Mucosa of descending colon (tissue), 3 donors: ENCODE results near the gene MYLK. TPM values are rescaled to one million over a fixed set of nuclear protein-coding genes. Genes with fewer than 3 reads are reported as not detected.

Source experiments
- ATAC-seq: fragments of 200-7000 bp; cut with Tn5 transposase; one replicate; pipeline ENCODE4 v1.9.1; 2020; ENCODE audit warnings: mild to moderate bottlenecking, moderate library complexity
- DNase-seq, 3 donors: peaks; one replicate each; pipeline ENCODE4 v3.0.0-alpha.2; 2020
- H3K36me3 ChIP-seq: fragments of 200-600 bp; one replicate; pipeline ENCODE4 v1.8.0; 2021; ENCODE audit warnings: low read depth, mild to moderate bottlenecking
- H3K4me1 ChIP-seq: fragments of 200-600 bp; one replicate; pipeline ENCODE4 v1.8.0; 2021; ENCODE audit warnings: low read depth, mild to moderate bottlenecking
- H3K4me3 ChIP-seq: fragments of 200-600 bp; one replicate; pipeline ENCODE4 v1.8.0; 2021; ENCODE audit warnings: mild to moderate bottlenecking
- H3K9me3 ChIP-seq: fragments of 200-600 bp; one replicate; pipeline ENCODE4 v1.8.0; 2021; ENCODE audit warnings: mild to moderate bottlenecking
- CTCF ChIP-seq: fragments of 200-600 bp; IDR thresholded peaks from one replicate; pipeline ENCODE4 v1.8.0; 2022; ENCODE audit warnings: antibody characterized with exemption, mild to moderate bottlenecking
- intact Hi-C, 2 donors: fragments of 100-400 bp; cut with DNase I in 1 of 2; cut with micrococcal nuclease in 1 of 2; formaldehyde crosslinking; loops; one replicate each; pipeline versions ENCODE4 v1.11.0 to v1.11.1; 2022; cut with DNase I, micrococcal nuclease
- total RNA-seq, 3 donors: library from RNA; stranded (reverse); fragmentation: NEBNext Ultra II Directional in 2 of 3; extraction: Animal tissue kit (Norgen Biotek cat#: 25700) in 2 of 3; gene quantifications; one replicate each; pipeline versions ENCODE4 v1.2.1 to v1.2.4, GENCODE V29; 2021 to 2023
- donor health status: DM: no; HTN: no; CAD: no; lungs with moderate emphysema.
- donor health status: DM: no; HTN: no; CAD: no.
- donor health status: DM: no; HTN: yes; CAD: no.

Gene MYLK
- total RNA-seq, 3 donors from 2014 or later: 157 to 1,614 (median 175) TPM

GRCh38 chr3:123799544-123800361 lies 84.4 kb downstream of the MYLK start:
- H3K4me3 ChIP-seq: no peak overlapping the region
- no peaks in the 10 kb centered on the region for H3K4me1 ChIP-seq
- TF ChIP-seq CTCF: no peak
- ATAC-seq: peak; percentile 95
- no peaks in the 10 kb centered on the region for H3K9me3 ChIP-seq
- peak; percentile 57 to 70 (median 68) for DNase-seq
- H3K36me3 ChIP-seq: no peaks in the 10 kb centered on the region
- intact Hi-C loops: no loop called here

DNA sequence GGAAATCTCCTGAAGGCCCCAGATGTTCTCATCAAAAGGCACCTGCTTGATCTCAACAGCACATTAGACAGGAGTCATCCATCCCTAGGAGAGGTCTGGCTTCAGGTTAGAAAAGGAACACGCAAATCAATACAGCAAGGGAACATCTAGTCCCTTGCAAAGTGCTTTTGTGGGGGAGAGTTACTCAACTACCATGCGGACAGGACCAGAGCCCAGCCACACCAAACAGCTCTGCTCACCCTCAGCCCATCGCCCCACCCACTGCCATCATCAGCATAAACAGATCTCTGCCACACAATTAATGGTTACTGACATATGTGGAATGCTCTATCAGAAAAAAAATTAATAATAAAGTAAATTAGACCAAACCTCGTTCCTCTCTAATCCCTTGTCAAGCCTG lies 85.6 kb downstream of the MYLK start:
- TF ChIP-seq CTCF: no peak
- H3K4me3 ChIP-seq: no peak overlapping the region
- no peak for ATAC-seq
- intact Hi-C loops: no loop called here
- H3K9me3 ChIP-seq: no peaks in the 10 kb centered on the region
- no peaks in the 10 kb centered on the region for H3K4me1 ChIP-seq
- no peaks in the 10 kb centered on the region for H3K36me3 ChIP-seq
- no peak for DNase-seq

DNA sequence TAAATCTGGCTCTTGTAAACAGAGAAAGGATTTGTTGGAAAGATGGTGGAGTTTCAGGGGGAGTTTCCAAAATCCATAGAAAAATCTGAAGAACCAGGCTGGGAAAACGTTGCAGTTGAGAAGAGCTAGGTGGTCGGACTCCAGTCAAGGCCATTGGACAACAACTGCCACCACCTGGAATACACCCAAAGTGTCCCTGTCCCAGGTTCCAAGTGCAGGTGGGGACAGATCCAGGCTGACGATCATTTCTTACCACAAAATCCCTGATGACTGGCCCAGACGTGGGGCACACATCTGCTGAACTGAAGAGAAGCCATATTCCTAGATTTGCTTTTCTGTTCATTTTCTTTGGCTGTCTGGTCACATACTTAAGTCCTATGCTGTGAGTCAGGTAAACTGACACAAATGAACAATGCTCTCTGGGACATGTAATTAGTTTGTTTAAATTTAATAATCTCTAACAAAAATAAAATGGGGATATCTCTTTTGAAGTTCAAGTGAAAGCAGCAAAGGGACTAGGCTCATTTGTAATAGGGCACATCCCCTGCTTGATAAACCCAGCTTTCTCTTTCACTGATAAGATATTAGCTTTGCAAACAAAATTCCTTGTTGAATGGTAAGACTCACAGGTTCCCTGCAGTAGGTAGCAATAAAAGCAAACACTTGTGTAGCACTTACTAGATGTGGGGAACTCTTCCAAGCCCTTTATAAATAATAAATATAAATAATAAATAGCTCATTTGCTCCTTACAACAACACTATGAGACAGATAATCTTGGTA lies 88.5 kb downstream of the MYLK start:
- H3K4me1 ChIP-seq: no peaks in the 10 kb centered on the region
- no peak for DNase-seq
- H3K4me3 ChIP-seq: no peak overlapping the region
- H3K36me3 ChIP-seq: no peaks in the 10 kb centered on the region
- intact Hi-C loops: no loop called here
- no peak for ATAC-seq
- H3K9me3 ChIP-seq: no peaks in the 10 kb centered on the region
- no peak for TF ChIP-seq CTCF

GRCh38 chr3:123793425-123793824 lies 90.7 kb downstream of the MYLK start:
- no peak for TF ChIP-seq CTCF
- intact Hi-C loops: no loop called here
- no peak for ATAC-seq
- no peak for DNase-seq
- Histone ChIP-seq H3K4me3 (no peak overlapping the region), H3K4me1 (no peaks in the 10 kb centered on the region), H3K36me3 (no peaks in the 10 kb centered on the region), H3K9me3 (no peaks in the 10 kb centered on the region)

- Histone ChIP-seq H3K36me3 (no peaks in the 10 kb centered on the region), H3K4me3 (no peak overlapping the region), H3K9me3 (no peaks in the 10 kb centered on the region), H3K4me1 (no peaks in the 10 kb centered on the region)
- intact Hi-C loops: no loop called here
- no peak for TF ChIP-seq CTCF
- DNase-seq (peak in 1 of 3 donors; percentile 34), ATAC-seq (peak; percentile 94)
These were observed 91.5 kb downstream of the MYLK start for GRCh38 chr3:123792473-123793201.
